ENCODE data around the gene SFRP2.

The SFRP2 gene

DNA sequence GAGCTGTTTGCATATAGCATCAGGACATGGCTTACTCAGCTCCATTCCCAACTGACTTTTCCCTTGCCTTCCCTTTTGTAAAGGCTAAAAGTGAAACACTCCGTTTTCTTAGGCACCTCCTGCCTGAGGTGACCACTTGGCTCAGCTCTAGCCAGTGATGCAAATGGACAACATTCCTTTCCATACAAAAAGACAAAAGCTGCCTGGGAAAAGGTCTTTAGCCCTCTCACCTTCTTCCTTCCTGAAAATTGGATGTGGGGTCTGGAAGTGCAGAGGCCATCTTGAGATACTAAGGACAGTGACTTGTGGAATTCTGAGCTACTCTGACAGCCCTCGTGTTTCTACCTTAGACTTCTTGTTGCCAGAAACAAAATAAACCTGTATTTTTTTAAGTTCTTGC, 27.7 kb upstream of the SFRP2 start:
- TF ChIP-seq, protein P1, sequence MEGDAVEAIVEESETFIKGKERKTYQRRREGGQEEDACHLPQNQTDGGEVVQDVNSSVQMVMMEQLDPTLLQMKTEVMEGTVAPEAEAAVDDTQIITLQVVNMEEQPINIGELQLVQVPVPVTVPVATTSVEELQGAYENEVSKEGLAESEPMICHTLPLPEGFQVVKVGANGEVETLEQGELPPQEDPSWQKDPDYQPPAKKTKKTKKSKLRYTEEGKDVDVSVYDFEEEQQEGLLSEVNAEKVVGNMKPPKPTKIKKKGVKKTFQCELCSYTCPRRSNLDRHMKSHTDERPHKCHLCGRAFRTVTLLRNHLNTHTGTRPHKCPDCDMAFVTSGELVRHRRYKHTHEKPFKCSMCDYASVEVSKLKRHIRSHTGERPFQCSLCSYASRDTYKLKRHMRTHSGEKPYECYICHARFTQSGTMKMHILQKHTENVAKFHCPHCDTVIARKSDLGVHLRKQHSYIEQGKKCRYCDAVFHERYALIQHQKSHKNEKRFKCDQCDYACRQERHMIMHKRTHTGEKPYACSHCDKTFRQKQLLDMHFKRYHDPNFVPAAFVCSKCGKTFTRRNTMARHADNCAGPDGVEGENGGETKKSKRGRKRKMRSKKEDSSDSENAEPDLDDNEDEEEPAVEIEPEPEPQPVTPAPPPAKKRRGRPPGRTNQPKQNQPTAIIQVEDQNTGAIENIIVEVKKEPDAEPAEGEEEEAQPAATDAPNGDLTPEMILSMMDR (IDR thresholded peaks at IDR 0.05; ENCODE audit: insufficient read depth, low read length, missing control alignments), result no peak
- no peak overlapping the region for H3K4me3 ChIP-seq (ENCODE audit: low read depth, low read length)
- DNase-seq (ENCODE audit: low read depth, low spot score), result no peak
- ChIA-PET POLR2A (no interaction called here), CTCF (no interaction called here)

DNA sequence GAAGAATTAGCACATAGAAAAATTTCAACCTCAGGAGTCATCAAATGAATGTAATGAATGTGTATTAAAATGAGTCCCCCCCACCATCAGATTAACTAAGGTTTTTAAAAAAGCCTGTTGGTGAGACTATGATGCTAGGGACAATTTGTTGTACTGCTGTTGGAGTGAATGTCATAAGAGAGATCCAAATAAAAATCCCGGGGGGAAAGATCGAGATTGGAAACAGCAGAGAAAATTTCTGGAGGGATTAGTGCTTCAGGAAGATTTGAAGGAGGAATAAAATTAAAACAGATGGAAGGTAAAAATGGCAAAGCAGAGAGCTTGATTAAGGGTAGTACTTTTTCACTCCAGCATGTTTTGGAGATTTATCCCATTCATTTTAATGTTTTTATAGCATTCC, 25.9 kb upstream of the SFRP2 start:
- H3K4me3 ChIP-seq (ENCODE audit: low read depth, low read length), result no peak overlapping the region
- no peak for DNase-seq (ENCODE audit: low read depth, low spot score)
- TF ChIP-seq, protein P1 (IDR thresholded peaks at IDR 0.05; ENCODE audit: insufficient read depth, low read length, missing control alignments), result no peak
- ChIA-PET POLR2A (no interaction called here), CTCF (no interaction called here)

GRCh38 chr4:153809916-153810810, 21.3 kb upstream of the SFRP2 start:
- DNase-seq (ENCODE audit: low read depth, low spot score), result no peak
- H3K4me3 ChIP-seq (ENCODE audit: low read depth, low read length), result no peak overlapping the region
- POLR2A ChIA-PET, result no interaction called here
- CTCF ChIA-PET, result no interaction called here
- TF ChIP-seq, protein P1 (IDR thresholded peaks at IDR 0.05; ENCODE audit: insufficient read depth, low read length, missing control alignments), result no peak

GRCh38 chr4:153809307-153809706, 20.4 kb upstream of the SFRP2 start:
- POLR2A ChIA-PET, result no interaction called here
- H3K4me3 ChIP-seq (ENCODE audit: low read depth, low read length), result no peak overlapping the region
- TF ChIP-seq, protein P1 (IDR thresholded peaks at IDR 0.05; ENCODE audit: insufficient read depth, low read length, missing control alignments), result no peak
- DNase-seq (ENCODE audit: low read depth, low spot score), result no peak
- CTCF ChIA-PET, result no interaction called here

DNA sequence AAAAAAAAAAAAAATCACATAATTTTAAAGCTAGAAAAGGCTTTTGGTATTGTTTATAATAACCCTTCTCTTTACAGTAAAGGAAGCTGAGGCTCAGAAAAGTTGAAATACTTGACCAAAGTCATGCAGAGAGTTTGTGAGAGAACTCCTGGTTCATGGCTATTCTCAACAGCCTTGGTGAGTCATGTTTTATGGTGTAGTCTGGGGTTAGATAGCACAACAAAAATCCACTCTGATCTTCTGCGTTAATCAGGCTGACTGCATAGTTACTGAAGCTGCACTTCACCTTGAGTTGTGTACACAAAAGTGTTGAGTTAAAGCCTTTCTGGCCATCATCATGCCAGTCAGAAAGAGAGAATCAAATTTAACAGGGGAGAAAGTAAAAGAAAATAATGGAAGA, 19.3 kb upstream of the SFRP2 start:
- no peak overlapping the region for H3K4me3 ChIP-seq (ENCODE audit: low read depth, low read length)
- TF ChIP-seq, protein P1 (IDR thresholded peaks at IDR 0.05; ENCODE audit: insufficient read depth, low read length, missing control alignments), result no peak
- ChIA-PET POLR2A (no interaction called here), CTCF (no interaction called here)
- DNase-seq (ENCODE audit: low read depth, low spot score), result no peak

DNA sequence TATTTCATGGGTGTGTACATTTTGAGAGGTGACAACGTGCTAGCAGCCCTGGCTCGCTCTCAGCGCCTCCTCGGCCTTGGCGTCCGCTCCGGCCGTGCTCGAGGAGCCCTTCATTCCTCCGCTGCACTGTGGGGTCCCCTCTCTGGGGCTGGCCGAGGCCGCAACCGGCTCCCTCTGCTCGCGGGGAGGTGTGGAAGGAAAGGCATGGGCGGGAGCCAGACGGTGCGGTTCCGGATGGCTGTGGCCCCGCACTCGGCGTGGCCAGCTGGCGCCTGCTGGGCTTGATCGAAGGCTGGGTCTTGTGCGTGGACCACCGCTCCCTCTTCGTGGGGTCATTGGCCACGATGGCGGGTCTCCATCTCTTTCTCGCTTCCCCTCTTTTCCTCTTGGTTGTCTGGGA, 17.2 kb upstream of the SFRP2 start:
- ChIA-PET POLR2A (no interaction called here), CTCF (no interaction called here)
- TF ChIP-seq, protein P1 (IDR thresholded peaks at IDR 0.05; ENCODE audit: insufficient read depth, low read length, missing control alignments), result no peak
- DNase-seq (ENCODE audit: low read depth, low spot score), result no peak
- no peak overlapping the region for H3K4me3 ChIP-seq (ENCODE audit: low read depth, low read length)

All from AG04449 (cell line).